ENCODE data around the gene NAALAD2. TPM values are rescaled to one million over a fixed set of nuclear protein-coding genes. Genes with fewer than 3 reads are reported as not detected.
"Not testable (repeated sequence)": the region's sequence is repeated elsewhere in the genome, so short reads cannot be mapped to it uniquely, and the experiment has no call there.

The NAALAD2 gene
- polyA plus RNA-seq, 3 donors: 14.2 to 28.6 (median 21.8) TPM

DNA sequence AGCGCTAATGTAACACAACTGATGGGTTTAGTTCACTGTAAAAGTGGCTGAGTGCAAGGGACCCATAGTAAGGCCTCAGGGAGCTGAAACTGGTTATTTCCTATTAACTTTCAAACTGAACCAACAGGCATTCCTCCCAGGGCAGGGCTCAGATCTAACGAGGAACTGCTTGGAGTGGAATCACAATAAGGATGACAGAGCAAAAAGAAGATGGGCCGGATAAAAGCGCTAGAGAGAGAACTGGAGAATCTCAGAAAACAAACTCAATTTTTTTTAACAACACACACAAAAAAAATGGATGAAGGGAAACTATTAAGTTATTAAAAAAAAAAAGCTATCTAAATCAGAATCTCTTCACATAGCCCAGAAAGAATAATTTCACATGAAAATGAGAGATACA lies 102.5 kb downstream of the NAALAD2 start:
- no peak for DNase-seq

DNA sequence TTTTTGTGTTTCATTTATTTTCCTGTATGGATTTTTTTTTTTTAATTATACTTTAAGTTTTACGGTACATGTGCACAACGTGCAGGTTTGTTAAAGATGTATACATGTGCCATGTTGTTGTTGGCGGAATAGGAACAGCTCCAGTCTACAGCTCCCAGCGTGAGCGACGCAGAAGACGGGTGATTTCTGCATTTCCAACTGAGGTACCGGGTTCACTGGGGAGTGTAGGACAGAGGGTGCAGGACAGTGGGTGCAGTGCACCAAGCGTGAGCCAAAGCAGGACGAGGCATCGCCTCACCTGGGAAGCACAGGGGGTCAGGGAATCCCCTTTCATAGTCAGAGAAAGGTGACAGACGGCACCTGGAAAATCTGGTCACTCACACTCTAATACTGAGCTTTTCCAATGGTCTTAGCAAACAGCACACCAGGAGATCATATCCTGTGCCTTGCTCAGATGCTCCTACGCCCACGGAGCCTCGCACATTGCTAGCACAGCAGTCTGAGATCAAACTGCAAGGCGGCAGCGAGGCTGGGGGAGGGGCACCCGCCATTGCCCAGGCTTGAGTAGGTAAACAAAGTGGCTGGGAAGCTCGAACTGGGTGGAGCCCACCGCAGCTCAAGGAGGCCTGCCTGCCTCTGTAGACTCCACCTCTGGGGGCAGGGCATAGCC lies 105.6 kb downstream of the NAALAD2 start:
- DNase-seq: not testable (repeated sequence)

DNA sequence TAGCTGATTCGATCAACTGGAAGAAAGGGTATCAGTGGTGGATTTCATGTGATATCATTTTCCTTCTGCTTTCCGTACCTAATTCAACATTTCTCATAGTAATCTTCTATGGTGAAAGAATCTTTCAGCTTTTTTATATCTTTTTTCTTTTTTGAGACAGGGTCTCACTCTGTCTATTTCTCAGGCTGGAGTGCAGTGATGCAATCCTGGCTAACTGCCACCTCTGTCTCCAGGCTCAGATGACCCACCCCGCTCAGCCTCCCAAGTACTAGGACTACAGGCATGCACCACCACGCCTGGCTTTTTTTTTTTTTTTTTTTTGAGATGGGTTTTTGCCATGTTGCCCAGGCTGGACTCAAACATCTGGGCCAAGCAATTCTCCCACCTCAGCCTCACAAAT lies 107.0 kb downstream of the NAALAD2 start:
- no peak for DNase-seq

Other genes starting within 250 kb of the NAALAD2 start
- gene TRIM49D1, start 212.4 kb upstream of the NAALAD2 start, polyA plus RNA-seq (ENCODE audit: insufficient read length in 3 of 3): not detected
- gene TRIM49D2, start 210.6 kb upstream of the NAALAD2 start, polyA plus RNA-seq (ENCODE audit: insufficient read length in 3 of 3): not detected
- not detected for gene TRIM64, start 168.6 kb upstream of the NAALAD2 start, polyA plus RNA-seq (ENCODE audit: insufficient read length in 3 of 3)
- gene TRIM49C, start 103.6 kb upstream of the NAALAD2 start, polyA plus RNA-seq (ENCODE audit: insufficient read length in 3 of 3): not detected
- not detected for gene UBTFL1, start 48.7 kb upstream of the NAALAD2 start, polyA plus RNA-seq (ENCODE audit: insufficient read length in 3 of 3)
- gene CHORDC1, start 88.4 kb downstream of the NAALAD2 start, polyA plus RNA-seq (ENCODE audit: insufficient read length in 3 of 3): 10 to 100 TPM; 43.4 to 57.2 (median 46.4) TPM

Data from renal pelvis (tissue), 4 donors.